Testis (tissue), 2 donors: ENCODE measurements around the gene POU6F2.

Experiments used
- CTCF ChIP-seq, 3 experiments: fragments of 450-650 bp in 2 of 3; fragments of 200-600 bp in 1 of 3; sonication (generic) in 1 of 3; IDR thresholded peaks; one replicate each; pipeline ENCODE4 v1.5.1; 2016 to 2019; ENCODE audit warnings: antibody characterized with exemption in 3 of 3, mild to moderate bottlenecking in 2 of 3, moderate library complexity in 1 of 3
- POLR2A ChIP-seq: fragments of 450-650 bp; IDR thresholded peaks from one replicate; pipeline ENCODE4 v1.6.1; 2017; ENCODE audit warnings: antibody characterized with exemption, mild to moderate bottlenecking, moderate library complexity

- no peak for TF ChIP-seq CTCF (IDR thresholded peaks at IDR 0.05)
- TF ChIP-seq POLR2A = no peak
Measured at GRCh38 chr7:38938589-38938988, 39.1 kb upstream of the POU6F2 start.
